HCT116 (cell line): ENCODE results near the gene CASTOR1. TPM values are rescaled to one million over a fixed set of nuclear protein-coding genes. Genes with fewer than 3 reads are reported as not detected.

Experiments
- ATAC-seq: fragments of 200-7000 bp; cut with Tn5 transposase; 2 replicates; pipeline ENCODE4 v1.9.1; 2020; ENCODE audit warnings: mild to moderate bottlenecking, moderate library complexity
- BruUV-seq: library from RNA; stranded (reverse); fragments of 400-500 nt; replicated peaks from 2 replicates; lab custom pipeline; 2021; lab: Mats Ljungman, UMichigan
- CTCF ChIA-PET: fragments of 300-600 bp; sonication (Branson Sonifier 250); formaldehyde crosslinking; loops from one replicate; lab custom pipeline; 2021; ENCODE audit warnings: antibody characterized with exemption; lab: Charles Lee
- POLR2A ChIA-PET: fragments of 300-600, 350-600 bp; sonication (Branson Sonifier 250); formaldehyde crosslinking; loops from one replicate; lab custom pipeline; 2021; ENCODE audit warnings: antibody characterized with exemption; lab: Charles Lee
- RAD21 ChIA-PET, 2 experiments: fragments of 300-600 bp; sonication (Branson Sonifier 250); formaldehyde crosslinking; loops; one replicate each; lab custom pipeline; 2023; ENCODE audit warnings: low total read pairs in 2 of 2; ENCODE audit not compliant: uncharacterized antibody in 2 of 2, unreplicated experiment in 2 of 2, low non-redundant PET in 1 of 2; lab: Charles Lee
- DNase-seq: peaks from one replicate; pipeline ENCODE4 v3.0.0-alpha.2; 2010; ENCODE audit warnings: low read depth, low spot score
- H2AFZ ChIP-seq: fragments of 200-600 bp; shearing (Covaris generic), sonication (generic); 2 replicates; pipeline ENCODE4 v1.6.1; 2017; ENCODE audit warnings: low read depth, mixed run types, mixed read lengths, antibody characterized with exemption, low read length; ENCODE audit not compliant: poor library complexity, severe bottlenecking
- H3K27ac ChIP-seq: 2 replicates; pipeline ENCODE4 v1.5.1; 2012; ENCODE audit warnings: low read depth, low read length
- H3K27me3 ChIP-seq: fragments of 200-600 bp; sonication (generic); 2 replicates; pipeline ENCODE4 v1.6.1; 2016; ENCODE audit warnings: mixed run types, low read length, mixed read lengths; ENCODE audit not compliant: insufficient read depth
- H3K36me3 ChIP-seq, 2 experiments: fragments of 200-500 bp in 1 of 2; fragments of 200-600 bp in 1 of 2; sonication (Bioruptor generic) in 1 of 2; sonication (generic) in 1 of 2; 2 replicates each; pipeline versions ENCODE4 v1.5.1 to v1.6.1; 2014 to 2016; ENCODE audit warnings: low read length in 2 of 2, inconsistent platforms in 1 of 2, mixed read lengths in 1 of 2, mixed run types in 1 of 2; ENCODE audit not compliant: insufficient read depth in 2 of 2, control insufficient read depth in 1 of 2
- H3K4me1 ChIP-seq, 2 experiments: fragments of 200-600 bp in 1 of 2; sonication (generic) in 1 of 2; 2 replicates each; pipeline versions ENCODE4 v1.5.1 to v1.6.1; 2012 to 2017; ENCODE audit warnings: low read length in 2 of 2, inconsistent platforms in 1 of 2, mild to moderate bottlenecking in 1 of 2, mixed read lengths in 1 of 2, mixed run types in 1 of 2, moderate library complexity in 1 of 2; ENCODE audit not compliant: insufficient read depth in 2 of 2, control insufficient read depth in 1 of 2
- H3K4me2 ChIP-seq: fragments of 200-600 bp; sonication (generic); 2 replicates; pipeline ENCODE4 v1.6.1; 2017; ENCODE audit warnings: mixed run types, low read length, mixed read lengths
- H3K4me3 ChIP-seq, 2 experiments: fragments of 200-600 bp in 1 of 2; sonication (generic) in 1 of 2; replicated peaks in 1 of 2; 2 replicates each; pipeline ENCODE4 v1.5.1; 2011 to 2016; ENCODE audit warnings: low read length in 2 of 2, control low read depth in 1 of 2, low read depth in 1 of 2, mild to moderate bottlenecking in 1 of 2, mixed read lengths in 1 of 2, mixed run types in 1 of 2
- H3K79me2 ChIP-seq: fragments of 200-600 bp; sonication (generic); 2 replicates; pipeline ENCODE4 v1.6.1; 2017; ENCODE audit warnings: mild to moderate bottlenecking, mixed run types, low read length, moderate library complexity, mixed read lengths; ENCODE audit not compliant: insufficient read depth
- H3K9ac ChIP-seq: fragments of 200-600 bp; sonication (generic); 2 replicates; pipeline ENCODE4 v1.6.1; 2016; ENCODE audit warnings: low read length, mixed read lengths
- H3K9me2 ChIP-seq: fragments of 200-600 bp; sonication (generic), shearing (Covaris generic); 2 replicates; pipeline ENCODE4 v1.6.1; 2017; ENCODE audit warnings: mixed run types, mild to moderate bottlenecking, moderate library complexity; ENCODE audit not compliant: insufficient read depth
- H3K9me3 ChIP-seq, 2 experiments: fragments of 200-500 bp in 1 of 2; fragments of 200-600 bp in 1 of 2; sonication (Bioruptor generic) in 1 of 2; sonication (generic) in 1 of 2; 2 replicates each; pipeline ENCODE4 v1.6.1; 2014 to 2017; ENCODE audit warnings: low read length in 2 of 2, mixed read lengths in 2 of 2, inconsistent platforms in 1 of 2, low read depth in 1 of 2, mild to moderate bottlenecking in 1 of 2, mixed run types in 1 of 2, moderate library complexity in 1 of 2; ENCODE audit not compliant: control insufficient read depth in 1 of 2, insufficient read depth in 1 of 2
- H4K20me1 ChIP-seq: fragments of 200-600 bp; sonication (generic), shearing (Covaris generic); 2 replicates; pipeline ENCODE4 v1.6.1; 2017; ENCODE audit warnings: mixed run types, mild to moderate bottlenecking, moderate library complexity; ENCODE audit not compliant: insufficient read depth
- CEBPB ChIP-seq: IDR thresholded peaks from 2 replicates; pipeline ENCODE4 v1.6.1; 2012; ENCODE audit warnings: low read depth
- EGR1 ChIP-seq: IDR thresholded peaks from 2 replicates; pipeline ENCODE4 v1.6.1; 2012; ENCODE audit warnings: low read depth
- EZH2 ChIP-seq: fragments of 200-600 bp; sonication (generic); IDR thresholded peaks from 2 replicates; pipeline ENCODE4 v1.6.1; 2017; ENCODE audit warnings: antibody characterized with exemption, mixed run types
- EZH2phosphoT487 ChIP-seq: fragments of 200-600 bp; IDR thresholded peaks from 2 replicates; pipeline ENCODE4 v1.6.1; 2018; ENCODE audit warnings: antibody characterized with exemption, borderline replicate concordance
- JUND ChIP-seq: IDR thresholded peaks from 2 replicates; pipeline ENCODE4 v1.6.1; 2012
- POLR2AphosphoS5 ChIP-seq: IDR thresholded peaks from 2 replicates; pipeline ENCODE4 v1.6.1; 2011; ENCODE audit warnings: mild to moderate bottlenecking, low read depth, low read length, moderate library complexity
- SIN3A ChIP-seq: IDR thresholded peaks from 2 replicates; pipeline ENCODE4 v1.6.1; 2012; ENCODE audit warnings: low read depth
- SRF ChIP-seq: IDR thresholded peaks from 2 replicates; pipeline ENCODE4 v1.6.1; 2012; ENCODE audit warnings: low read depth
- TCF7L2 ChIP-seq: IDR thresholded peaks from 2 replicates; pipeline ENCODE4 v1.7.0; 2011; ENCODE audit warnings: borderline replicate concordance, inconsistent platforms; ENCODE audit not compliant: insufficient read depth, insufficient read length; ENCODE audit errors: extremely low read depth
- YY1 ChIP-seq: IDR thresholded peaks from 2 replicates; pipeline ENCODE4 v1.6.1; 2011; ENCODE audit warnings: low read length, low read depth, moderate library complexity, mild to moderate bottlenecking; ENCODE audit not compliant: insufficient replicate concordance; ENCODE audit errors: extremely low read depth
- ZNF274 ChIP-seq: fragments of 200-500 bp; sonication (Bioruptor generic); IDR thresholded peaks from 2 replicates; pipeline ENCODE4 v1.6.1; 2014; ENCODE audit warnings: mild to moderate bottlenecking, low read depth, low read length, inconsistent platforms
- intact Hi-C: fragments of 100-400 bp; cut with micrococcal nuclease; formaldehyde crosslinking; loops from 2 replicates; pipeline ENCODE4 v1.10.0; 2022
- total RNA-seq: library from RNA; stranded (reverse); gene quantifications from one replicate; pipeline ENCODE4 v1.2.1, GENCODE V29; 2021; ENCODE audit not compliant: unreplicated experiment
- TF ChIP-seq, protein P1 (sequence below): IDR thresholded peaks from 2 replicates; pipeline ENCODE4 v1.6.1; 2012
- TF ChIP-seq, protein P2 (sequence below): IDR thresholded peaks from 2 replicates; pipeline ENCODE4 v1.6.1; 2011; ENCODE audit warnings: mild to moderate bottlenecking, low read length, moderate library complexity; ENCODE audit not compliant: insufficient replicate concordance; ENCODE audit errors: extremely low read depth
- TF ChIP-seq, protein P3 (sequence below): IDR thresholded peaks from 2 replicates; pipeline ENCODE4 v1.6.1; 2012

The CASTOR1 gene
- total RNA-seq, 1 experiment from 2014 or later: 6.5 TPM

DNA sequence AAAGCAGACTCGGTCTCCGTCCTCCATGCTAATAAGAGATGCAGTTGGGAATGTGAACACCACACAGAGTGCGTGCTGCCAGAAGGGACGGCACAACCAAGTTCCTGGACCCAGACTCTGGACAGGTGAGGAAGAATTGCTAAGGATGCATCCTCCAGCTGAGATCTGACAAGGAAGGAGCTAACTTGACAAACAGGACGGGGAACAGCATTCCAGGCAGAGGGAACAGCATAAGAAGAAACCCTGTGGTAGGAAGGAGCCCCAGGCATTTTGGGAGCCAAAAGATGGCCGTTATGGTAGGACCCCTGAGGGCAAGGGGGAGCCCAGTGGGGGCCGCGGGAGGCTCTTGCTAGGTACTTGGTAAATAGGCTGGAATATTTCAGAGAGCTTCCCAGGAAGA, 28.6 kb downstream of the CASTOR1 start (continued):
- TF ChIP-seq EGR1 (no peak), EZH2 (no peak)
- TF ChIP-seq, protein P1, sequence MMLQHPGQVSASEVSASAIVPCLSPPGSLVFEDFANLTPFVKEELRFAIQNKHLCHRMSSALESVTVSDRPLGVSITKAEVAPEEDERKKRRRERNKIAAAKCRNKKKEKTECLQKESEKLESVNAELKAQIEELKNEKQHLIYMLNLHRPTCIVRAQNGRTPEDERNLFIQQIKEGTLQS: no peak

DNA sequence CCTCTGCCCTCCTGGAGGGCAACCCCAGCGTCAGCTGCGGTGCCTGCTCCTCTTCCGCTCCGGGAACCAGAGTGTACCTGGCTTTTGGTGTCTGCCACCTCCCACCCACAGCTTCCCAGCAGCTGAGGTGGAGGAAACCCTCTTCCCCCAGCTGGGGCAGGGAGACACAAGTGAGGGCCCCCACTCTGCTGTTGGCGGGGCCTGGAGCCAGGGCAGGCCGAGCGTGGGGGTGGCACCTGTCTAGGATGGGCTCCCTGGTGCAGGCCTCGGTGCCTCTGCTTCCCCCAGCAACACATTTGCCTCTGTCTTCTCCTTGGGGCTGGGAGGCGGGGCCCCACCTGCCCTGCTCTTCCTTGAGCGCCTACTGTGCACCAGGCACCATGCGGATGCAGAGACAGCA, 29.0 kb downstream of the CASTOR1 start:
- no peak for DNase-seq
- TF ChIP-seq POLR2AphosphoS5 (no peak), YY1 (no peak), EZH2phosphoT487 (no peak), SIN3A (no peak), SRF (no peak), EZH2 (no peak), TCF7L2 (no peak), ZNF274 (no peak), CEBPB (no peak), JUND (no peak)
- TF ChIP-seq, protein P1: no peak
- TF ChIP-seq, protein P2, sequence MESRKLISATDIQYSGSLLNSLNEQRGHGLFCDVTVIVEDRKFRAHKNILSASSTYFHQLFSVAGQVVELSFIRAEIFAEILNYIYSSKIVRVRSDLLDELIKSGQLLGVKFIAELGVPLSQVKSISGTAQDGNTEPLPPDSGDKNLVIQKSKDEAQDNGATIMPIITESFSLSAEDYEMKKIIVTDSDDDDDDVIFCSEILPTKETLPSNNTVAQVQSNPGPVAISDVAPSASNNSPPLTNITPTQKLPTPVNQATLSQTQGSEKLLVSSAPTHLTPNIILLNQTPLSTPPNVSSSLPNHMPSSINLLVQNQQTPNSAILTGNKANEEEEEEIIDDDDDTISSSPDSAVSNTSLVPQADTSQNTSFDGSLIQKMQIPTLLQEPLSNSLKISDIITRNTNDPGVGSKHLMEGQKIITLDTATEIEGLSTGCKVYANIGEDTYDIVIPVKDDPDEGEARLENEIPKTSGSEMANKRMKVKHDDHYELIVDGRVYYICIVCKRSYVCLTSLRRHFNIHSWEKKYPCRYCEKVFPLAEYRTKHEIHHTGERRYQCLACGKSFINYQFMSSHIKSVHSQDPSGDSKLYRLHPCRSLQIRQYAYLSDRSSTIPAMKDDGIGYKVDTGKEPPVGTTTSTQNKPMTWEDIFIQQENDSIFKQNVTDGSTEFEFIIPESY: no peak
- TF ChIP-seq, protein P3, sequence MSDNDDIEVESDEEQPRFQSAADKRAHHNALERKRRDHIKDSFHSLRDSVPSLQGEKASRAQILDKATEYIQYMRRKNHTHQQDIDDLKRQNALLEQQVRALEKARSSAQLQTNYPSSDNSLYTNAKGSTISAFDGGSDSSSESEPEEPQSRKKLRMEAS: no peak
- TF ChIP-seq, all 23 proteins: peak for 0
- H3K9ac ChIP-seq: no peak overlapping the region
- RAD21 ChIA-PET: no interaction called here
- ATAC-seq: no peak
- H2AFZ ChIP-seq: no peak overlapping the region
- no peaks in the 10 kb centered on the region for H4K20me1 ChIP-seq
- H3K27ac ChIP-seq: no peak overlapping the region
- no peaks in the 10 kb centered on the region for H3K9me3 ChIP-seq
- no peaks in the 10 kb centered on the region for H3K27me3 ChIP-seq
- CTCF ChIA-PET: interaction anchor here (1.9 kb wide), 1 partner anchor 28 kb away, joined by 7 read pairs; no protein-coding TSS in a partner anchor
- intact Hi-C loops: no loop called here
- H3K4me1 ChIP-seq: peaks cover 8 to 51% of the 10 kb centered on the region in 2 experiments
- peaks cover 25% of the 10 kb centered on the region for H3K79me2 ChIP-seq
- no TSS peak for BruUV-seq
- H3K4me3 ChIP-seq: no peak overlapping the region
- POLR2A ChIA-PET: interaction anchor here (1.2 to 1.4 kb wide), 2 partner anchors 28 to 64 kb away, joined by 3 read pairs; no protein-coding TSS in a partner anchor
- no peaks in the 10 kb centered on the region; a peak in 1 of 4 replicates for H3K36me3 ChIP-seq
- no peak overlapping the region for H3K4me2 ChIP-seq
- no peaks in the 10 kb centered on the region for H3K9me2 ChIP-seq
